Skin of body (tissue), 2 donors: Measurements from ENCODE around the gene POLR2J3. TPM values are rescaled to one million over a fixed set of nuclear protein-coding genes. Genes with fewer than 3 reads are reported as not detected.
"Not testable (repeated sequence)": the region's sequence is repeated elsewhere in the genome, so short reads cannot be mapped to it uniquely, and the experiment has no call there.

Experiments
- DNase-seq: peaks from one replicate; lab custom pipeline; 2025; lab: John Stamatoyannopoulos, UW
- total RNA-seq: library from RNA; depleted of rRNA; stranded (reverse); fragments of >200 nt; gene quantifications from one replicate; pipeline ENCODE4 v1.2.3, GENCODE V29; 2014

Gene POLR2J3
- total RNA-seq, 1 donor from 2014 or later, result 27.6 TPM

GRCh38 chr7:102583495-102583894, 11.1 kb upstream of the POLR2J3 start:
- not testable (repeated sequence) for DNase-seq

- not testable (repeated sequence) for DNase-seq
Observed at GRCh38 chr7:102581722-102582121, 9.3 kb upstream of the POLR2J3 start.

- DNase-seq, result not testable (repeated sequence)
Observed at GRCh38 chr7:102578486-102578885, 6.1 kb upstream of the POLR2J3 start.

GRCh38 chr7:102577315-102578240, 5.2 kb upstream of the POLR2J3 start:
- DNase-seq, result not testable (repeated sequence)

- not testable (repeated sequence) for DNase-seq
Observed at GRCh38 chr7:102576363-102576762, 4.0 kb upstream of the POLR2J3 start.

- not testable (repeated sequence) for DNase-seq
Observed at GRCh38 chr7:102574607-102575006, 2.2 kb upstream of the POLR2J3 start.

GRCh38 chr7:102568620-102569019, 3.8 kb downstream of the POLR2J3 start:
- not testable (repeated sequence) for DNase-seq

GRCh38 chr7:102550808-102551422, 21.5 kb downstream of the POLR2J3 start, which contains the start of gene SPDYE2:
Gene SPDYE2, plus strand, starts transcription at chr7:102551226. Its CDS starts 2,030 bp downstream, at chr7:102553256.
- DNase-seq, result not testable (repeated sequence)

- not testable (repeated sequence) for DNase-seq
Observed at GRCh38 chr7:102546353-102546752, 26.0 kb downstream of the POLR2J3 start.

GRCh38 chr7:102545288-102545687, 27.1 kb downstream of the POLR2J3 start:
- not testable (repeated sequence) for DNase-seq

GRCh38 chr7:102544372-102544771, 28.0 kb downstream of the POLR2J3 start:
- DNase-seq, result not testable (repeated sequence)

GRCh38 chr7:102543596-102543995, 28.8 kb downstream of the POLR2J3 start, which contains the start of gene UPK3BL2:
Gene UPK3BL2, minus strand, starts transcription at chr7:102543696. Its CDS starts 60 bp downstream, at chr7:102543636.
- not testable (repeated sequence) for DNase-seq

GRCh38 chr7:102542771-102543170, 29.6 kb downstream of the POLR2J3 start:
- not testable (repeated sequence) for DNase-seq

- not testable (repeated sequence) for DNase-seq
Observed at GRCh38 chr7:102542083-102542482, 30.3 kb downstream of the POLR2J3 start.

GRCh38 chr7:102540604-102541003, 31.8 kb downstream of the POLR2J3 start:
- DNase-seq, result not testable (repeated sequence)

GRCh38 chr7:102535062-102535615, 37.2 kb downstream of the POLR2J3 start:
- not testable (repeated sequence) for DNase-seq

- DNase-seq, result not testable (repeated sequence)
Observed at GRCh38 chr7:102532127-102532526, 40.3 kb downstream of the POLR2J3 start.

GRCh38 chr7:102531583-102531982, 40.8 kb downstream of the POLR2J3 start:
- not testable (repeated sequence) for DNase-seq

GRCh38 chr7:102527822-102528793, 44.3 kb downstream of the POLR2J3 start:
- DNase-seq, result not testable (repeated sequence)

GRCh38 chr7:102527182-102527581, 45.2 kb downstream of the POLR2J3 start:
- not testable (repeated sequence) for DNase-seq
